SU-DHL-6 (cell line): ENCODE results near the gene FGF5.
"Not testable (repeated sequence)": the region's sequence is repeated elsewhere in the genome, so short reads cannot be mapped to it uniquely, and the experiment has no call there.

Experiments used
- H2AFZ ChIP-seq: fragments of 200-600 bp; sonication (generic); 2 replicates; pipeline ENCODE4 v1.6.1; 2014; ENCODE audit warnings: low read depth, mild to moderate bottlenecking, moderate library complexity, mixed read lengths, antibody characterized with exemption, low read length; ENCODE audit not compliant: severe bottlenecking
- H3F3A ChIP-seq: fragments of 200-600 bp; shearing (Covaris generic); 2 replicates; pipeline ENCODE4 v1.6.0; 2016; ENCODE audit warnings: antibody characterized with exemption, mild to moderate bottlenecking; ENCODE audit not compliant: insufficient read depth
- H3K27ac ChIP-seq: fragments of 200-600 bp; sonication (generic); 2 replicates; pipeline ENCODE4 v1.5.1; 2016; ENCODE audit warnings: low read depth, mild to moderate bottlenecking, low read length, moderate library complexity, mixed read lengths
- H3K27me3 ChIP-seq: fragments of 200-600 bp; sonication (generic), shearing (Covaris generic); 2 replicates; pipeline ENCODE4 v1.6.0; 2014; ENCODE audit warnings: mild to moderate bottlenecking, low read length
- H3K36me3 ChIP-seq: fragments of 200-600 bp; sonication (generic); 2 replicates; pipeline ENCODE4 v1.6.1; 2014; ENCODE audit warnings: mild to moderate bottlenecking, low read length, mixed read lengths
- H3K4me2 ChIP-seq: fragments of 300-600, 200-600 bp; shearing (Covaris generic), sonication (generic); 2 replicates; pipeline ENCODE4 v1.6.0; 2014; ENCODE audit warnings: low read length, low read depth, mild to moderate bottlenecking; ENCODE audit not compliant: poor library complexity, severe bottlenecking
- H3K4me3 ChIP-seq: fragments of 200-600 bp; sonication (generic); 2 replicates; pipeline ENCODE4 v1.5.1; 2014; ENCODE audit warnings: antibody characterized with exemption, low read length, mild to moderate bottlenecking, mixed read lengths; ENCODE audit not compliant: insufficient read depth, poor library complexity, severe bottlenecking
- H3K79me2 ChIP-seq: fragments of 200-600 bp; sonication (generic); 2 replicates; pipeline ENCODE4 v1.6.1; 2014; ENCODE audit warnings: mild to moderate bottlenecking, low read length, moderate library complexity; ENCODE audit not compliant: insufficient read depth
- H3K9ac ChIP-seq: fragments of 200-600 bp; sonication (generic); 2 replicates; pipeline ENCODE4 v1.7.0; 2014; ENCODE audit warnings: mild to moderate bottlenecking, low read length
- H3K9me2 ChIP-seq: fragments of 200-600 bp; sonication (generic); replicated peaks from 2 replicates; pipeline ENCODE4 v1.6.1; 2014; ENCODE audit warnings: low read length; ENCODE audit not compliant: insufficient read depth
- H3K9me3 ChIP-seq: fragments of 200-600 bp; sonication (generic); 2 replicates; pipeline ENCODE4 v1.6.1; 2014; ENCODE audit warnings: low read length, mixed read lengths; ENCODE audit not compliant: insufficient read depth
- H4K20me1 ChIP-seq: fragments of 200-600 bp; sonication (generic); 2 replicates; pipeline ENCODE4 v1.6.1; 2014; ENCODE audit warnings: low read depth, mild to moderate bottlenecking, antibody characterized with exemption, low read length, moderate library complexity, mixed read lengths
- EZH2phosphoT487 ChIP-seq: fragments of 200-600 bp; sonication (generic), shearing (Covaris generic); conservative IDR thresholded peaks from 2 replicates; pipeline ENCODE4 v1.6.1; 2018; ENCODE audit warnings: mild to moderate bottlenecking, antibody characterized with exemption, low read length, moderate library complexity, mixed read lengths
- TF ChIP-seq, protein P1 (sequence below): fragments of 200-600 bp; sonication (generic); IDR thresholded peaks from one replicate; pipeline ENCODE4 v1.5.1; 2017; ENCODE audit warnings: antibody characterized with exemption, mild to moderate bottlenecking, low read length, moderate library complexity; ENCODE audit not compliant: insufficient read depth, poor library complexity, severe bottlenecking

Gene FGF5

DNA sequence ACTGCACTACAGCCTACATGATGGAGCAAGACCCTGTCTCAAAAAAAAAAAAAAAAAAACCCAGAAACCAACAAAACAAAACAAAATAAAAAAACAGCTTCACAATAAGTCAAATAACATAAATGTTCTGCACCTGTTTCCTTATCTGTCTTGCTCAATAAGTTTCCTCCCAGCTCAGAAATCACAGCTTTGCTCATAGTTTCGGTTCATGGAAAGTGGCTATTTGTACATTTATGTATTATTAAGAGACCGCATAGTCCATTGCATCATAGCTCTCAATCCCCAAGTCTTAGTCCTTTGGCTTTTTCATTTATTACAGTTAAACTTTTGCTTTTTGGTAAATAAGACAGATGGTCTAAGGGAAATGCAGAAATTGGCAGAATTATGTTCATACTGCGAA is 44.7 kb downstream of the FGF5 start:
- H3K79me2 ChIP-seq, result no peaks in the 10 kb centered on the region
- H4K20me1 ChIP-seq, result no peaks in the 10 kb centered on the region
- no peak overlapping the region for H3K4me3 ChIP-seq
- no peak overlapping the region for H3K4me2 ChIP-seq
- H2AFZ ChIP-seq, result no peak overlapping the region
- H3K9me3 ChIP-seq, result no peaks in the 10 kb centered on the region
- no peak overlapping the region for H3K27ac ChIP-seq
- no peaks in the 10 kb centered on the region for H3F3A ChIP-seq
- no peaks in the 10 kb centered on the region for H3K9me2 ChIP-seq
- no peak for TF ChIP-seq EZH2phosphoT487
- TF ChIP-seq, protein P1, sequence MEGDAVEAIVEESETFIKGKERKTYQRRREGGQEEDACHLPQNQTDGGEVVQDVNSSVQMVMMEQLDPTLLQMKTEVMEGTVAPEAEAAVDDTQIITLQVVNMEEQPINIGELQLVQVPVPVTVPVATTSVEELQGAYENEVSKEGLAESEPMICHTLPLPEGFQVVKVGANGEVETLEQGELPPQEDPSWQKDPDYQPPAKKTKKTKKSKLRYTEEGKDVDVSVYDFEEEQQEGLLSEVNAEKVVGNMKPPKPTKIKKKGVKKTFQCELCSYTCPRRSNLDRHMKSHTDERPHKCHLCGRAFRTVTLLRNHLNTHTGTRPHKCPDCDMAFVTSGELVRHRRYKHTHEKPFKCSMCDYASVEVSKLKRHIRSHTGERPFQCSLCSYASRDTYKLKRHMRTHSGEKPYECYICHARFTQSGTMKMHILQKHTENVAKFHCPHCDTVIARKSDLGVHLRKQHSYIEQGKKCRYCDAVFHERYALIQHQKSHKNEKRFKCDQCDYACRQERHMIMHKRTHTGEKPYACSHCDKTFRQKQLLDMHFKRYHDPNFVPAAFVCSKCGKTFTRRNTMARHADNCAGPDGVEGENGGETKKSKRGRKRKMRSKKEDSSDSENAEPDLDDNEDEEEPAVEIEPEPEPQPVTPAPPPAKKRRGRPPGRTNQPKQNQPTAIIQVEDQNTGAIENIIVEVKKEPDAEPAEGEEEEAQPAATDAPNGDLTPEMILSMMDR, result no peak
- H3K9ac ChIP-seq, result no peak overlapping the region
- no peaks in the 10 kb centered on the region for H3K36me3 ChIP-seq
- H3K27me3 ChIP-seq, result no peaks in the 10 kb centered on the region

DNA sequence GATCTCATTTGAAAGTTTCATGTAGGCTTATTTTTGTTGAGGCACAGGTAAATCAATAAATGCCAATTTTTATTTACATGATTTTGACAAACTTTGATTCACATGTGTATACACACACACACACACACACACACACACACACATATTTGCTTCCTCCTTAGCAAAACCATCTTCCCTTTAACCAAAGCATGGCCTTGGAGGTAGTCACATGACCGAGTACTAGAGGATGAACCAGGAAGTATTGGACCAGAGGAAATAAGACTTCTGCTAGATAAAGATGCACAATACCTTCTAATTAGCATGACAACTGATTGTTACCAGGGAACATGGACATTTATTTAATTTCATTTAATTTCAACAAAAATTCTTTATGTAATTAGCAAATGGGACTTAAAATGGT is 45.7 kb downstream of the FGF5 start:
- Histone ChIP-seq H3K9ac (no peak overlapping the region), H2AFZ (no peak overlapping the region), H3K36me3 (no peaks in the 10 kb centered on the region), H3K9me2 (no peaks in the 10 kb centered on the region), H3K9me3 (no peaks in the 10 kb centered on the region), H3F3A (no peaks in the 10 kb centered on the region), H3K27ac (no peak overlapping the region), H4K20me1 (no peaks in the 10 kb centered on the region), H3K27me3 (no peaks in the 10 kb centered on the region), H3K79me2 (no peaks in the 10 kb centered on the region), H3K4me3 (no peak overlapping the region), H3K4me2 (no peak overlapping the region)
- no peak for TF ChIP-seq EZH2phosphoT487
- TF ChIP-seq, protein P1, result no peak

DNA sequence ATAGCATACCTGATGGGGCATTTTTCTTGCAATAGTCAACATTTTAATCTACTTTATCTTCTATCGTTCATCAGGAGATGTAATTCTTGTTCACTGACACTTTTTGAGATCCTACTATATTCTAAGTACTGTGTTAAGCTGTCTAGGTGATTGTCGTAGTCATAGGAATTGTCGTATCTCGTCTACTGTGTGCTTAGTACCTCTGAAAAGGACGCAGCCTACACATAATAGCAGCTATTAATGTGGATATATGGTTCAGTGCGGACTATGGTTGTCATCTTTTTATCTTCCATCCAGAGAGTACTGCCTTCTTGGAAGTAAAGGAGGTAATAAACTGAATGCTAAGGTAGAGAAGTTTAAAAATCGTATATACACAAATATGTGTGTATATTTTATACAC is 47.2 kb downstream of the FGF5 start:
- H3K9me3 ChIP-seq, result no peaks in the 10 kb centered on the region
- no peak overlapping the region for H3K9ac ChIP-seq
- no peaks in the 10 kb centered on the region for H4K20me1 ChIP-seq
- H3K9me2 ChIP-seq, result no peaks in the 10 kb centered on the region
- H3K36me3 ChIP-seq, result no peaks in the 10 kb centered on the region
- no peak overlapping the region for H3K4me2 ChIP-seq
- H3K27me3 ChIP-seq, result no peaks in the 10 kb centered on the region
- H2AFZ ChIP-seq, result no peak overlapping the region
- H3K4me3 ChIP-seq, result no peak overlapping the region
- H3K27ac ChIP-seq, result no peak overlapping the region
- no peaks in the 10 kb centered on the region for H3F3A ChIP-seq
- TF ChIP-seq EZH2phosphoT487, result no peak
- TF ChIP-seq, protein P1, result no peak
- H3K79me2 ChIP-seq, result no peaks in the 10 kb centered on the region

DNA sequence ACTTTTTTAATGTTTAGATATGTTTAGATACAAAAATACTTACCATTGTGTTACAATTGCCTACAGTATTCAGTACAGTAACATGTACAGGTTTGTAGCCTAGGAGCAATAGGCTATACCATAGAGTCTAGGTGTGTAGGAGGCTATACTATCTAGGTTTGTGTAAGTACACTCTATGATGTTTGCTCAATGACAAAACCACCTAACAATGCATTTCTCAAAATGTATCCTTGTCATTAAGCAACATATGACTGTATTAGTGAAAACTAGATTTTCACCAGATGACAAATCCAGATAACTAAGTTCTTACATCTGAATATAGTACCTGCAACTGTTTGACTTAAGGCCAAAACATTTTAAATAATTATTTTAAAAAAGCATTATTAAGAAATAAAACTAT is 49.4 kb downstream of the FGF5 start:
- not testable (repeated sequence) for H3K4me2 ChIP-seq, H3K9me3 ChIP-seq, H3K36me3 ChIP-seq, H3K27me3 ChIP-seq, H3K4me3 ChIP-seq, H3K27ac ChIP-seq, H3F3A ChIP-seq, H3K9ac ChIP-seq, H4K20me1 ChIP-seq, H3K9me2 ChIP-seq, H3K79me2 ChIP-seq, H2AFZ ChIP-seq
